Activated CD8-positive, alpha-beta T cell treated with anti-CD3 and anti-CD28 coated beads, Interleukin-2, amount 10 ng/mL, durations not matched to agents 7 days and 5 days (primary cell): Measurements from ENCODE around the gene TMIGD3. TPM values are rescaled to one million over a fixed set of nuclear protein-coding genes. Genes with fewer than 3 reads are reported as not detected.

Experiments
- ATAC-seq: fragments of 150-1000 bp; cut with Tn5 transposase; one replicate; pipeline ENCODE4 v1.10.0; 2021; ENCODE audit warnings: moderate library complexity
- CTCF ChIA-PET: fragments of 350-600 bp; sonication (Branson Sonifier 250); formaldehyde crosslinking; loops from one replicate; lab custom pipeline; 2021; ENCODE audit warnings: antibody characterized with exemption; lab: Charles Lee
- POLR2A ChIA-PET: fragments of 350-600 bp; sonication (Branson Sonifier 250); formaldehyde crosslinking; loops from one replicate; lab custom pipeline; 2021; ENCODE audit warnings: antibody characterized with exemption; lab: Charles Lee
- DNase-seq: peaks from one replicate; pipeline ENCODE4 v3.0.0-alpha.2; 2020
- H3K27ac Mint-ChIP-seq: one replicate; pipeline ENCODE4 v1.8.0; 2021; ENCODE audit warnings: mild to moderate bottlenecking, mixed read lengths
- H3K27me3 Mint-ChIP-seq: one replicate; pipeline ENCODE4 v1.8.0; 2021; ENCODE audit warnings: low read depth, mixed read lengths
- H3K36me3 Mint-ChIP-seq: one replicate; pipeline ENCODE4 v1.8.0; 2021; ENCODE audit warnings: low read depth, mixed read lengths
- H3K4me1 Mint-ChIP-seq: one replicate; pipeline ENCODE4 v1.8.0; 2021; ENCODE audit warnings: low read depth, mixed read lengths
- H3K4me3 Mint-ChIP-seq: one replicate; pipeline ENCODE4 v1.8.0; 2021; ENCODE audit warnings: mild to moderate bottlenecking, mixed read lengths
- H3K9me3 Mint-ChIP-seq: one replicate; pipeline ENCODE4 v1.8.0; 2022; ENCODE audit warnings: mixed read lengths; ENCODE audit not compliant: insufficient read depth
- total RNA-seq, 2 experiments: library from RNA; stranded (reverse); gene quantifications; one replicate each; pipeline ENCODE4 v1.2.3, GENCODE V29; 2021

Gene TMIGD3
- total RNA-seq, 2 experiments from 2014 or later, result not detected

GRCh38 chr1:111507411-111508201, 4.2 kb upstream of the TMIGD3 start:
- DNase-seq (peak; percentile 82), ATAC-seq (peak; percentile 66)
- Mint-ChIP-seq H3K4me3 (peak overlapping the region; percentile 69), H3K36me3 (no peaks in the 10 kb centered on the region), H3K4me1 (peaks cover 57% of the 10 kb centered on the region), H3K27me3 (no peaks in the 10 kb centered on the region), H3K27ac (peak overlapping the region; percentile 92), H3K9me3 (no peaks in the 10 kb centered on the region)
- CTCF ChIA-PET, result interaction anchor here (0.6 to 6.7 kb wide), 74 partner anchors 10 to 309 kb away, joined by 3 to 144 read pairs (median 8); partner anchors contain the start of genes ATP5PB, C1orf162, DDX20 and INKA2
- POLR2A ChIA-PET, result interaction anchor here (0.7 to 3.0 kb wide), 44 partner anchors 9 to 292 kb away, joined by 3 to 53 read pairs (median 4); partner anchors contain the start of genes ATP5PB, C1orf162, DDX20 and INKA2

- no peaks in the 10 kb centered on the region for H3K36me3 Mint-ChIP-seq
- H3K4me3 Mint-ChIP-seq, result no peak overlapping the region
- no peaks in the 10 kb centered on the region for H3K27me3 Mint-ChIP-seq
- ATAC-seq (no peak), DNase-seq (no peak)
- H3K27ac Mint-ChIP-seq, result peak overlapping the region; percentile 83
- H3K4me1 Mint-ChIP-seq, result peaks cover 57% of the 10 kb centered on the region
- ChIA-PET POLR2A (interaction anchor here (0.8 to 3.0 kb wide), 17 partner anchors 9 to 291 kb away, joined by 3 to 53 read pairs (median 12); partner anchors contain the start of genes C1orf162, DDX20, INKA2 and RAP1A), CTCF (interaction anchor here (0.9 to 6.7 kb wide), 24 partner anchors 10 to 284 kb away, joined by 3 to 144 read pairs (median 32); partner anchors contain the start of genes ATP5PB, C1orf162, DDX20 and INKA2)
- H3K9me3 Mint-ChIP-seq, result no peaks in the 10 kb centered on the region
These were observed 3.1 kb upstream of the TMIGD3 start for GRCh38 chr1:111506561-111506960.

- ATAC-seq, result peak; percentile 25
- peak overlapping the region; percentile 83 for H3K27ac Mint-ChIP-seq
- no peaks in the 10 kb centered on the region for H3K27me3 Mint-ChIP-seq
- H3K4me1 Mint-ChIP-seq, result peaks cover 64% of the 10 kb centered on the region
- CTCF ChIA-PET, result interaction anchor here (0.9 to 6.7 kb wide), 6 partner anchors 9 to 262 kb away, joined by 3 to 144 read pairs (median 64); partner anchors contain the start of genes ATP5PB, C1orf162 and WDR77
- H3K4me3 Mint-ChIP-seq, result no peak overlapping the region
- no peaks in the 10 kb centered on the region for H3K36me3 Mint-ChIP-seq
- H3K9me3 Mint-ChIP-seq, result no peaks in the 10 kb centered on the region
- DNase-seq, result peak; percentile 48
- POLR2A ChIA-PET, result interaction anchor here (1.6 kb wide), 1 partner anchor 29 kb away, joined by 5 read pairs; no protein-coding TSS in a partner anchor
These were observed 2.2 kb upstream of the TMIGD3 start for GRCh38 chr1:111505641-111506119.

DNA sequence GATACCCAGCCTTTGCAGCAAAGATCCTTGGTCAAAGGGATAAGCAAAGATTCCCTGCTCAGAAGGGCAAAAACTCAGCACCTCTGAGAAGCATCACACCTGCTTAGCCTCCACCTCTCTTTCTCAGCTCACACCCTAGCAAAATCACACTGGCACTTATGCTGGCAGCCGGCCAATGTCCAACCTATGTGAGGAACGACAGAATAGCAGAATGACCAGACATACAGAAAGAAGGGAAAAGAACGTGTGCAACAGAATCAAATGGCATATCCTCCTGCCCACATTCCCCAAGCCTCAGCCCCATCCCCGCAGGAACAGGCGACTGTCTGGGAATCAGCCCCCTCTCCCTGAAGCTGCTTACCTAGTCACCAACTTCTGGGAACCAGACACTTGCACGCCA, 664 bp upstream of the TMIGD3 start:
- POLR2A ChIA-PET, result interaction anchor here (0.7 kb wide), 1 partner anchor 52 kb away, joined by 3 read pairs; no protein-coding TSS in a partner anchor
- CTCF ChIA-PET, result interaction anchor here (1.1 to 2.4 kb wide), 7 partner anchors 12 to 264 kb away, joined by 3 to 9 read pairs (median 5); no protein-coding TSS in a partner anchor
- no peak for DNase-seq
- H3K4me1 Mint-ChIP-seq, result peaks cover 64% of the 10 kb centered on the region
- H3K9me3 Mint-ChIP-seq, result no peaks in the 10 kb centered on the region
- H3K27ac Mint-ChIP-seq, result peak overlapping the region; percentile 70
- H3K4me3 Mint-ChIP-seq, result no peak overlapping the region
- no peaks in the 10 kb centered on the region for H3K27me3 Mint-ChIP-seq
- no peaks in the 10 kb centered on the region for H3K36me3 Mint-ChIP-seq
- ATAC-seq, result no peak

DNA sequence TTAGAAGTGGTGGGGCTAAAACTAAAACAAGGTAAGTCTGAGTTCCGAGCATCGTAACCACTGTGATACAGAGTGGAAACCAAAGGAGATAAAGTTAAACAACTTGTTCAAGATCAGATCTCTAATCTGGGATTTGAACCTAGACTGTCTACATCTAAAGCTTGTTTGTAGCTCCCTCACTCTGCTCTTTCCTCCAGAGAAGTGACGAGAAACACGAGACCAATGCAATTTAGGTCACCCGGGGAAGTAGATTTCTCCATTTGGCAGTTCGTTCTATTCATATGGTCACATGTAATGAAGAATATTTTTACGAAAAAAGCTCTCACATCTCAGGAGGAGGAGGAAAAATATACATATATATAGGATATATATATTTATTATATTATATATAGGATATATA, 1.8 kb downstream of the TMIGD3 start:
- DNase-seq (no peak), ATAC-seq (no peak)
- Mint-ChIP-seq H3K27ac (no peak overlapping the region), H3K4me1 (peaks cover 60% of the 10 kb centered on the region), H3K36me3 (peaks cover 11% of the 10 kb centered on the region), H3K9me3 (peaks cover 7% of the 10 kb centered on the region), H3K27me3 (no peaks in the 10 kb centered on the region), H3K4me3 (no peak overlapping the region)
- CTCF ChIA-PET, result interaction anchor here (1.1 kb wide), 2 partner anchors 15 to 20 kb away, joined by 3 to 4 read pairs; no protein-coding TSS in a partner anchor
- POLR2A ChIA-PET, result no interaction called here

- H3K36me3 Mint-ChIP-seq, result peaks cover 30% of the 10 kb centered on the region
- ATAC-seq (no peak), DNase-seq (no peak)
- peaks cover 46% of the 10 kb centered on the region for H3K4me1 Mint-ChIP-seq
- ChIA-PET POLR2A (interaction anchor here (0.9 to 4.3 kb wide), 2 partner anchors 9 to 228 kb away, joined by 3 to 21 read pairs; no protein-coding TSS in a partner anchor), CTCF (interaction anchor here (1.3 to 6.3 kb wide), 3 partner anchors 8 to 271 kb away, joined by 4 to 66 read pairs (median 13); no protein-coding TSS in a partner anchor)
- peaks cover 18% of the 10 kb centered on the region for H3K9me3 Mint-ChIP-seq
- H3K27me3 Mint-ChIP-seq, result no peaks in the 10 kb centered on the region
- H3K27ac Mint-ChIP-seq, result no peak overlapping the region
- no peak overlapping the region for H3K4me3 Mint-ChIP-seq
These were observed 4.2 kb downstream of the TMIGD3 start for GRCh38 chr1:111499026-111499785.

- no peak overlapping the region for H3K4me3 Mint-ChIP-seq
- ATAC-seq (no peak), DNase-seq (no peak)
- peaks cover 18% of the 10 kb centered on the region for H3K9me3 Mint-ChIP-seq
- peak overlapping the region; percentile 26 for H3K27ac Mint-ChIP-seq
- H3K4me1 Mint-ChIP-seq, result peaks cover 30% of the 10 kb centered on the region
- CTCF ChIA-PET, result interaction anchor here (0.6 to 6.3 kb wide), 12 partner anchors 10 to 271 kb away, joined by 3 to 66 read pairs (median 4); partner anchors contain the start of gene C1orf162
- peaks cover 32% of the 10 kb centered on the region for H3K36me3 Mint-ChIP-seq
- POLR2A ChIA-PET, result interaction anchor here (1.2 to 4.3 kb wide), 2 partner anchors 10 to 49 kb away, joined by 3 to 21 read pairs; no protein-coding TSS in a partner anchor
- H3K27me3 Mint-ChIP-seq, result no peaks in the 10 kb centered on the region
These were observed 5.8 kb downstream of the TMIGD3 start for GRCh38 chr1:111497592-111497991.

- H3K9me3 Mint-ChIP-seq, result peaks cover 18% of the 10 kb centered on the region
- H3K36me3 Mint-ChIP-seq, result peaks cover 32% of the 10 kb centered on the region
- H3K27me3 Mint-ChIP-seq, result no peaks in the 10 kb centered on the region
- ChIA-PET POLR2A (interaction anchor here (4.3 kb wide), 1 partner anchor 11 kb away, joined by 21 read pairs; no protein-coding TSS in a partner anchor), CTCF (interaction anchor here (0.9 to 6.3 kb wide), 6 partner anchors 9 to 272 kb away, joined by 3 to 66 read pairs (median 4); no protein-coding TSS in a partner anchor)
- no peak overlapping the region for H3K4me3 Mint-ChIP-seq
- no peak for DNase-seq
- ATAC-seq, result peak; percentile 23
- peaks cover 28% of the 10 kb centered on the region for H3K4me1 Mint-ChIP-seq
- no peak overlapping the region for H3K27ac Mint-ChIP-seq
These were observed 7.0 kb downstream of the TMIGD3 start for GRCh38 chr1:111496398-111496797.

- no peak overlapping the region for H3K4me3 Mint-ChIP-seq
- H3K4me1 Mint-ChIP-seq, result peaks cover 4% of the 10 kb centered on the region
- POLR2A ChIA-PET, result interaction anchor here (0.9 kb wide), 1 partner anchor 14 kb away, joined by 3 read pairs; no protein-coding TSS in a partner anchor
- H3K27me3 Mint-ChIP-seq, result no peaks in the 10 kb centered on the region
- H3K27ac Mint-ChIP-seq, result no peak overlapping the region
- DNase-seq, result no peak
- no peak for ATAC-seq
- CTCF ChIA-PET, result interaction anchor here (0.9 to 3.2 kb wide), 3 partner anchors 9 to 17 kb away, joined by 4 to 14 read pairs (median 4); no protein-coding TSS in a partner anchor
- peaks cover 16% of the 10 kb centered on the region for H3K36me3 Mint-ChIP-seq
- H3K9me3 Mint-ChIP-seq, result peaks cover 6% of the 10 kb centered on the region
These were observed 12.4 kb downstream of the TMIGD3 start for GRCh38 chr1:111491070-111491469.

GRCh38 chr1:111490220-111490619, 13.2 kb downstream of the TMIGD3 start:
- H3K27ac Mint-ChIP-seq, result no peak overlapping the region
- H3K4me3 Mint-ChIP-seq, result no peak overlapping the region
- ATAC-seq (no peak), DNase-seq (no peak)
- H3K27me3 Mint-ChIP-seq, result no peaks in the 10 kb centered on the region
- POLR2A ChIA-PET, result no interaction called here
- H3K4me1 Mint-ChIP-seq, result no peaks in the 10 kb centered on the region
- H3K9me3 Mint-ChIP-seq, result peaks cover 5% of the 10 kb centered on the region
- CTCF ChIA-PET, result interaction anchor here (0.9 to 3.2 kb wide), 5 partner anchors 8 to 27 kb away, joined by 3 to 14 read pairs (median 4); no protein-coding TSS in a partner anchor
- peaks cover 11% of the 10 kb centered on the region for H3K36me3 Mint-ChIP-seq
